ENCODE results near the gene DHRS13. TPM values are rescaled to one million over a fixed set of nuclear protein-coding genes. Genes with fewer than 3 reads are reported as not detected.
A peak's percentile ranks its signal among the peaks of the same experiment; 100 is the strongest.
"Not testable (repeated sequence)": the region's sequence is repeated elsewhere in the genome, so short reads cannot be mapped to it uniquely, and the experiment has no call there.

The DHRS13 gene
- polyA plus RNA-seq, 3 donors = 3.7 to 4.5 (median 3.8) TPM

DNA sequence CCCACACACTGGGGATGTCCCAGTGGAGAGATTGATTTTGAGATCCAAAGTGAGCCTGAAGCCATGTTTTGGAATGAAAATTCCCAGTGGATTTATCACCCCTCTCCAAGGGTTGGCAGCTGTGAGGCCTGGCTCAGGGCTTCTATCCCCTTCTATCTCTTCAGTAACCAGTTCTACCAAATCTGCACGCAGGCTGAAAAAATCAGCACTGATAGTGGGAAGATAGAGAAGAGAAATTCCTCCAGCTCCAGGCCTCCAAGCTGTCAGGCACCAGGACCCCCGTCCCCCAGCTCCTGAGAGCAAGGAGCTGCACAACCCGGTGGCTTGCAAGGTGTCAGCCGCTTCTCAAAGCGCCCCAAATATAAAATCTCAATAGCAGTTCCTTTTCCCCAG lies 6.4 kb downstream of the DHRS13 start:
- Mint-ChIP-seq H3K27me3 (ENCODE audit: low read depth in 3 of 3) (peaks cover 0 to 5% (median 0%) of the 10 kb centered on the region in 3 donors), H3K9me3 (peaks cover 0 to 2% (median 0%) of the 10 kb centered on the region in 7 donors), H3K36me3 (peaks cover 11 to 17% of the 10 kb centered on the region in 2 donors), H3K4me1 (peaks cover 56% of the 10 kb centered on the region), H3K27ac (peak overlapping the region; percentile 85 to 96 (median 93)), H3K4me3 (peak overlapping the region; percentile 92 to 93)
- H3K9me3 ChIP-seq (replicated peaks in 1 of 2; ENCODE audit: control insufficient read depth in 1 of 2, insufficient read depth in 1 of 2, low read length in 2 of 2) = no peaks in the 10 kb centered on the region
- intact Hi-C loops (cut with micrococcal nuclease) = loop anchor here in 1 of 2 donors (5.0 kb wide), 1 partner anchor 179 kb away; the partner anchor contains the start of genes RAB34 and RPL23A
- H3K4me2 ChIP-seq (replicated peaks; ENCODE audit: extremely low read depth, low read length, poor library complexity, severe bottlenecking) = peak overlapping the region; percentile 92
- H3K4me1 ChIP-seq (ENCODE audit: control insufficient read depth in 1 of 2, insufficient read depth in 2 of 2, low read length in 2 of 2) = peaks cover 56 to 66% of the 10 kb centered on the region in 2 donors
- H3K27ac ChIP-seq (ENCODE audit: low read depth in 1 of 2, low read length in 2 of 2) = peak overlapping the region; percentile 84 to 90
- peaks cover 81% of the 10 kb centered on the region for H3K79me2 ChIP-seq (ENCODE audit: insufficient read depth, low read length)
- DNase-seq = no peak
- peak overlapping the region; percentile 91 for H3K9ac ChIP-seq (ENCODE audit: insufficient read depth, low read length, poor library complexity, severe bottlenecking)
- H3K36me3 ChIP-seq (replicated peaks in 1 of 2; ENCODE audit: control insufficient read depth in 1 of 2, insufficient read depth in 2 of 2, low read length in 2 of 2) = peaks cover 0 to 6% of the 10 kb centered on the region in 2 donors
- H3K27me3 ChIP-seq (ENCODE audit: control insufficient read depth in 2 of 2, insufficient read depth in 2 of 2, low read length in 2 of 2) = no peaks in the 10 kb centered on the region
- TF ChIP-seq, protein P1, sequence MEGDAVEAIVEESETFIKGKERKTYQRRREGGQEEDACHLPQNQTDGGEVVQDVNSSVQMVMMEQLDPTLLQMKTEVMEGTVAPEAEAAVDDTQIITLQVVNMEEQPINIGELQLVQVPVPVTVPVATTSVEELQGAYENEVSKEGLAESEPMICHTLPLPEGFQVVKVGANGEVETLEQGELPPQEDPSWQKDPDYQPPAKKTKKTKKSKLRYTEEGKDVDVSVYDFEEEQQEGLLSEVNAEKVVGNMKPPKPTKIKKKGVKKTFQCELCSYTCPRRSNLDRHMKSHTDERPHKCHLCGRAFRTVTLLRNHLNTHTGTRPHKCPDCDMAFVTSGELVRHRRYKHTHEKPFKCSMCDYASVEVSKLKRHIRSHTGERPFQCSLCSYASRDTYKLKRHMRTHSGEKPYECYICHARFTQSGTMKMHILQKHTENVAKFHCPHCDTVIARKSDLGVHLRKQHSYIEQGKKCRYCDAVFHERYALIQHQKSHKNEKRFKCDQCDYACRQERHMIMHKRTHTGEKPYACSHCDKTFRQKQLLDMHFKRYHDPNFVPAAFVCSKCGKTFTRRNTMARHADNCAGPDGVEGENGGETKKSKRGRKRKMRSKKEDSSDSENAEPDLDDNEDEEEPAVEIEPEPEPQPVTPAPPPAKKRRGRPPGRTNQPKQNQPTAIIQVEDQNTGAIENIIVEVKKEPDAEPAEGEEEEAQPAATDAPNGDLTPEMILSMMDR (IDR thresholded peaks at IDR 0.05) = no peak
- H3K4me3 ChIP-seq (replicated peaks in 1 of 3; ENCODE audit: low read depth in 2 of 3, low read length in 3 of 3) = peak overlapping the region; percentile 79 to 98 (median 86)
- WGBS (ENCODE audit: insufficient coverage) = 0% methylated on average over 3 of the region's 5 CpGs
- peaks cover 30% of the 10 kb centered on the region for H4K20me1 ChIP-seq (ENCODE audit: insufficient read depth, low read length)
- H2AFZ ChIP-seq (ENCODE audit: insufficient read depth, low read depth, low read length, poor library complexity, severe bottlenecking) = peak overlapping the region; percentile 95

- Histone ChIP-seq H3K27ac (ENCODE audit: low read depth in 1 of 2, low read length in 2 of 2) (peak overlapping the region in 1 of 2 donors; percentile 90), H2AFZ (ENCODE audit: insufficient read depth, low read depth, low read length, poor library complexity, severe bottlenecking) (no peak overlapping the region), H3K9ac (ENCODE audit: insufficient read depth, low read length, poor library complexity, severe bottlenecking) (peak overlapping the region; percentile 91), H4K20me1 (ENCODE audit: insufficient read depth, low read length) (peaks cover 36% of the 10 kb centered on the region), H3K9me3 (replicated peaks in 1 of 2; ENCODE audit: control insufficient read depth in 1 of 2, insufficient read depth in 1 of 2, low read length in 2 of 2) (no peaks in the 10 kb centered on the region), H3K27me3 (ENCODE audit: control insufficient read depth in 2 of 2, insufficient read depth in 2 of 2, low read length in 2 of 2) (no peaks in the 10 kb centered on the region), H3K4me2 (replicated peaks; ENCODE audit: extremely low read depth, low read length, poor library complexity, severe bottlenecking) (peak overlapping the region; percentile 92), H3K36me3 (replicated peaks in 1 of 2; ENCODE audit: control insufficient read depth in 1 of 2, insufficient read depth in 2 of 2, low read length in 2 of 2) (peaks cover 4 to 12% of the 10 kb centered on the region in 2 donors), H3K79me2 (ENCODE audit: insufficient read depth, low read length) (peaks cover 83% of the 10 kb centered on the region), H3K4me3 (replicated peaks in 1 of 3; ENCODE audit: low read depth in 2 of 3, low read length in 3 of 3) (peak overlapping the region in 2 of 3 experiments; percentile 79 to 98), H3K4me1 (ENCODE audit: control insufficient read depth in 1 of 2, insufficient read depth in 2 of 2, low read length in 2 of 2) (peaks cover 53 to 61% of the 10 kb centered on the region in 2 donors)
- peaks cover 17 to 22% of the 10 kb centered on the region in 2 donors for H3K36me3 Mint-ChIP-seq
- peak overlapping the region; percentile 92 to 93 for H3K4me3 Mint-ChIP-seq
- TF ChIP-seq, protein P1 (IDR thresholded peaks at IDR 0.05) = no peak
- H3K9me3 Mint-ChIP-seq = peaks cover 0 to 2% (median 0%) of the 10 kb centered on the region in 7 donors
- H3K4me1 Mint-ChIP-seq = peaks cover 58% of the 10 kb centered on the region
- WGBS (ENCODE audit: insufficient coverage) = 63% methylated on average over 2 of the region's 3 CpGs
- peaks cover 0 to 5% (median 0%) of the 10 kb centered on the region in 3 donors for H3K27me3 Mint-ChIP-seq (ENCODE audit: low read depth in 3 of 3)
- H3K27ac Mint-ChIP-seq = peak overlapping the region; percentile 85 to 96 (median 93)
- intact Hi-C loops (cut with micrococcal nuclease) = loop anchor here in 1 of 2 donors (5.0 kb wide), 1 partner anchor 179 kb away; the partner anchor contains the start of genes RAB34 and RPL23A
- DNase-seq = no peak
These were observed 7.0 kb downstream of the DHRS13 start for GRCh38 chr17:28895794-28896447.

DNA sequence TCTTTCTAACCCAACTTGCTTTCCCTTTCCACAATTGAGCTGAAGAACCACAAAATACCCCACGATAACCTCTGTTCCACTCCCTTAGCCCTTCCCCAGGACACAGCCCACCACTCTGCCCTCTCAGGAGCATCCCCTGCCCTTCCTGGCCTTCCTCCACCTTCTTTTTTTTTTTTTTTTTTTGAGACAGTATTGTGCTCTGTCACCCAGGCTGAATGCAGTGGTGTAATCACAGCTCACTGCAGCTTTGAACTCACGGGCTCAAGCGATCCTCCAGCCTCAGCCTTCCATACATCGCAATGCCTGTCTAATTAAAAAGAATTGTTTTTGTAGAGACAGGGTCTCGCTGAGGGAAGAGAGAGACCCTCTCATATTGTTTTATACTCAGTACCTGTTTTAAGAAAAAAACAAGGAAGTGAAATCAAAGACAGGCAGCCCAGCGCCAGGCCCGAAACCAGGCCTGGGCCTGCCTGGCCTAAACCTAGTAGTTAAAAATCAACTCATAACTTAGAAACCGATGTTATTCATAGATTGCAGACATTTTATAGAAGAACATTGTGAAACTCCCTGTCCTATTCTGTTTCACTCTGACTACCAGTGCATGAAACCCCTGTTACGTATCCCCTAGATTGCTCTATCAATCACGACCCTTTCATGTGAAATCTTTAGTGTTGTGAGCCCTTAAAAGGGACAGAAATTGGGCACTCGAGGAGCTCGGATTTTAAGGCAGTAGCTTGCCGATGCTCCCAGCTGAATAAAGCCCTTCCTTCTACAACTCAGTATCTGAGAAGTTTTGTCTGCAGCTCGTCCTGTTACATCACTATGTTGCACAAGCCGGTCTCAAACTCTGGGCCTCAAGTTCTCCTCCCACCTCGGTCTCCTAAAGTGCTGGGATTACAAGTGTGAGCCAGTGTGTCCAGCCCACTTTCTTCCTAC lies 9.4 kb downstream of the DHRS13 start:
- peak overlapping the region; percentile 56 for H2AFZ ChIP-seq (ENCODE audit: insufficient read depth, low read depth, low read length, poor library complexity, severe bottlenecking)
- peak overlapping the region in 1 of 3 experiments; percentile 56 for H3K4me3 ChIP-seq (replicated peaks in 1 of 3; ENCODE audit: low read depth in 2 of 3, low read length in 3 of 3)
- H3K27me3 Mint-ChIP-seq (ENCODE audit: low read depth in 3 of 3); H3K9me3 ChIP-seq (replicated peaks in 1 of 2; ENCODE audit: control insufficient read depth in 1 of 2, insufficient read depth in 1 of 2, low read length in 2 of 2); intact Hi-C loops (cut with micrococcal nuclease); H3K27me3 ChIP-seq (ENCODE audit: control insufficient read depth in 2 of 2, insufficient read depth in 2 of 2, low read length in 2 of 2); H3K9me3 Mint-ChIP-seq: not testable (repeated sequence)
- peak overlapping the region; percentile 66 for H3K4me2 ChIP-seq (replicated peaks; ENCODE audit: extremely low read depth, low read length, poor library complexity, severe bottlenecking)
- peak overlapping the region; percentile 64 for H3K9ac ChIP-seq (ENCODE audit: insufficient read depth, low read length, poor library complexity, severe bottlenecking)
- DNase-seq = peak; percentile 38 to 70 (median 60)
- peaks cover 16 to 36% of the 10 kb centered on the region in 2 donors for H3K36me3 Mint-ChIP-seq
- peak overlapping the region; percentile 66 to 84 for H3K4me3 Mint-ChIP-seq
- peaks cover 55 to 71% of the 10 kb centered on the region in 2 donors for H3K4me1 ChIP-seq (ENCODE audit: control insufficient read depth in 1 of 2, insufficient read depth in 2 of 2, low read length in 2 of 2)
- H3K79me2 ChIP-seq (ENCODE audit: insufficient read depth, low read length) = peaks cover 95% of the 10 kb centered on the region
- peaks cover 62% of the 10 kb centered on the region for H3K4me1 Mint-ChIP-seq
- H3K27ac Mint-ChIP-seq = peak overlapping the region; percentile 94 to 99 (median 97)
- H4K20me1 ChIP-seq (ENCODE audit: insufficient read depth, low read length) = peaks cover 60% of the 10 kb centered on the region
- WGBS (ENCODE audit: insufficient coverage) = 12% methylated on average over 3 of the region's 16 CpGs
- peaks cover 13 to 24% of the 10 kb centered on the region in 2 donors for H3K36me3 ChIP-seq (replicated peaks in 1 of 2; ENCODE audit: control insufficient read depth in 1 of 2, insufficient read depth in 2 of 2, low read length in 2 of 2)
- peak overlapping the region; percentile 88 to 92 for H3K27ac ChIP-seq (ENCODE audit: low read depth in 1 of 2, low read length in 2 of 2)
